Effector memory CD4-positive, alpha-beta T cell (primary cell): ENCODE data around the gene ADGRB3.

Experiments used
- DNase-seq, 3 donors: peaks; one replicate each; pipeline ENCODE4 v3.0.0-alpha.2; 2020
- H3K27ac ChIP-seq: 2 replicates; pipeline ENCODE4 v1.7.0; 2013; ENCODE audit warnings: mild to moderate bottlenecking, low read length, moderate library complexity; ENCODE audit not compliant: insufficient read depth, poor library complexity, severe bottlenecking
- H3K27me3 ChIP-seq: replicated peaks from 2 replicates; pipeline ENCODE4 v1.7.0; 2013; ENCODE audit warnings: mild to moderate bottlenecking, low read length; ENCODE audit not compliant: insufficient read depth, control insufficient read depth, poor library complexity, severe bottlenecking
- H3K36me3 ChIP-seq: 2 replicates; pipeline ENCODE4 v1.7.0; 2013; ENCODE audit warnings: mild to moderate bottlenecking, low read length, moderate library complexity; ENCODE audit not compliant: control insufficient read depth, insufficient read depth
- H3K4me1 ChIP-seq: 2 replicates; pipeline ENCODE4 v1.7.0; 2013; ENCODE audit warnings: low read length, mild to moderate bottlenecking; ENCODE audit not compliant: control insufficient read depth, insufficient read depth, poor library complexity, severe bottlenecking
- H3K4me3 ChIP-seq: 2 replicates; pipeline ENCODE4 v1.7.0; 2013; ENCODE audit warnings: low read length, low read depth, mild to moderate bottlenecking; ENCODE audit not compliant: insufficient read depth, poor library complexity, severe bottlenecking
- H3K9me3 ChIP-seq: 2 replicates; pipeline ENCODE4 v1.7.0; 2013; ENCODE audit warnings: mild to moderate bottlenecking, low read length, moderate library complexity; ENCODE audit not compliant: control insufficient read depth

Gene ADGRB3

DNA sequence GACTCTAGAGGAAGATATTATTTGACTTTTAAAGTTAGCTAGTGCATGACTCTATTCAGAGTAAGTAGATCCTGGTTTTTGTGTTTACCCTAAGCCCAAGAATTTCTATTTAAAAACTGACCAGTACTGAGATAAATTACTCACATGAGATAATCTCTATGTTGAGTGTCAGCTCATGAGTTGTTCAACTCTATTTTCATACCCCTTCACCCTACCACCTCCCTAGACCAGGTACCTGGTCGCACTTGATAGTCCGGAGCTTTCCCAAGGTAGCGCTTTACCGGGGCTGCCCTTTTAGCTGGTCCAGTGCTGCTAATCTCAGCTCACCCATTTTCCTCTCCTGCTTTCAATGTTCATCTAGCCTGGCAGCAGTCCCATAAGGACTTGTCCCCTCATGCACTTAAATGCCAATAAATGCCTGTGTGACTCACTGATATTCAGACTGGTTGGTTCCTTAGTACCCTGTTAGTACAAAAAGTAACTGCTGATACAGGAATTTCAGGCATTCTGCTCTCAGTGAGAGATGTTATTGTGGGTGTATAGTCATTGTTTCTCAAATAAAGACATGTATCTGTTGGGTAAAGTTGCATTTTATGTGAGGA is 503.9 kb downstream of the ADGRB3 start:
- DNase-seq = no peak

DNA sequence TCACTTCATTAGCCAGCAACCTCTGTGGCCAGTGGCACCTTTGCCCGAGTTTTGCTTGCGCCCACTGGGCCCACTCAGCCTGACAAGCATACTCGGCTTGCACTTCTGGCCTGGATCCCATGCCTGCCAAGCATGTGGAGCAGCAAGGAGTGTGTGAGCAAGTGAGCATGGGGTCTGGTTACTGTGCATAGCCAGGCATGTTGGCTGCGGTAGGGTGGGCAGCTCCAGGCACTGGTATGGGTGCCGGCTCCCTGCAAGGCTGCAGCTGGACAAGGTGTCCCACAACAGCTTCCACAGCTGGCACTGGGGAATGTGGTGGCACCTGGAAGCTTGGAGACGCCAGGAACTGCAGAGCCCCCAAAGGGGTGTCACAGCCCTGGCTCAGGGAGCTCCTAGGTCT is 510.0 kb downstream of the ADGRB3 start:
- no peaks in the 10 kb centered on the region for H3K36me3 ChIP-seq
- no peak overlapping the region for H3K27ac ChIP-seq
- H3K4me1 ChIP-seq = no peaks in the 10 kb centered on the region
- no peaks in the 10 kb centered on the region for H3K9me3 ChIP-seq
- no peak overlapping the region for H3K4me3 ChIP-seq
- DNase-seq = no peak
- H3K27me3 ChIP-seq = no peaks in the 10 kb centered on the region

More for the DNA sequence above, 503.9 kb downstream of the ADGRB3 start:
- no peaks in the 10 kb centered on the region for H3K36me3 ChIP-seq
- no peaks in the 10 kb centered on the region for H3K27me3 ChIP-seq
- H3K27ac ChIP-seq = no peak overlapping the region
- H3K4me1 ChIP-seq = no peaks in the 10 kb centered on the region
- no peaks in the 10 kb centered on the region for H3K9me3 ChIP-seq
- no peak overlapping the region for H3K4me3 ChIP-seq

DNA sequence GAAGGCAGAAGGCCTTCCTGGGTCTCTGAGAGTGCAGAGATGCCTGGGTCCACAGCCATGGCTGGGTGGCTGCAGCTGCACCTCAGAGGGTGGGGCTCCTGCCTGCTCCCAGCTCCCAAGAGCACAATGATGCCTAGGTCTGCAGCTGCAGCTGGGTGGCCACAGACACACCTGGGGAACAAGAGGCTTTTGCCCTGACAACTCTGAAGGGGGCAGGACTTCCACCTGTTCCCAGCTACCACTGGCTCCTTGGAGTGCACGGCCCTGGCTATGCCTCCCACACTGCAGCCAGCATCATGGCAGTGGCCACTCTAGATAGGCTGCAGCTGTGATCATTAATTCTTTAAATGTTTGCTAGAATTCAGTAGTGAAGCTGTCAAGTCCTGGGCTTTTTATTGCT is 511.3 kb downstream of the ADGRB3 start:
- no peaks in the 10 kb centered on the region for H3K9me3 ChIP-seq
- H3K27me3 ChIP-seq = no peaks in the 10 kb centered on the region
- H3K4me3 ChIP-seq = no peak overlapping the region
- no peak overlapping the region for H3K27ac ChIP-seq
- H3K4me1 ChIP-seq = no peaks in the 10 kb centered on the region
- no peak for DNase-seq
- no peaks in the 10 kb centered on the region for H3K36me3 ChIP-seq

DNA sequence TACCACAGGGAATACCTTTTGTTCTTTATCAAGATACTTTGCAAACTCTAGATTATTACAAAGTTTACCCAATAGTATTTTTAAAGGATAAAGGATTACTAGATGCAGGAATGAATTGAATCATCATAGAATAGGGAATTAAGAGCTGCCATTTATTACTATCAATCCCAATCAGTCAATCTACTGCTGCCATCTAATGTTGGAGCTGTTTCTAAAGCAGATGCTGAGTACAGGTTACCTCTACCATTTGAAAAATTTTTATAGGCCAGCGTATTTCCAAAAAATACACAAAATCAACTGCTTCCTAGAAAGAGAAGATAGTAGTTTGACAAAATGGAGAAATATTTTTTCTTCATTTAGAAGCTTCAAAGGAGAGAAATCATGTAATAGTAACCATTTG is 520.4 kb downstream of the ADGRB3 start:
- DNase-seq = no peak
- Histone ChIP-seq H3K4me1 (no peaks in the 10 kb centered on the region), H3K36me3 (no peaks in the 10 kb centered on the region), H3K4me3 (no peak overlapping the region), H3K9me3 (no peaks in the 10 kb centered on the region), H3K27ac (no peak overlapping the region), H3K27me3 (no peaks in the 10 kb centered on the region)

DNA sequence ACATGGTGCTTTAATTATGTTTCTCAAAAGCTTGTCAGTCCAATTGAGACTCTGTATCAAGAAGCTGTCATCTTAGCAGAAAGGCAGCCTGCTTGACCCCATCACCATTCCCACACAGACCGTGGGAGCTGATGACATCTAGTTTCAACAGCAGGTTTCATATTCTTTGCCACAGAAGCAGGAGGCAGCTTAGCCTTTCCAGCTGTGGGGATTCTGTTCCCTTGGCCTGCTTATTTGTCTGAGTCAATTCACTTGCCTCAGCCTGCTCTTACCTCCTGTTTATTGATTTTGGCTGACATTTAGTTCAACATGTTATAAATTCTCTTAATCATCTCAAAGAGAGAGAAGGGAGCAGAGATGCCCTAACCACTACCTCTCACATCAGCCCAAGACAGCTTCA is 527.7 kb downstream of the ADGRB3 start:
- DNase-seq = no peak
- Histone ChIP-seq H3K4me3 (no peak overlapping the region), H3K9me3 (no peaks in the 10 kb centered on the region), H3K36me3 (no peaks in the 10 kb centered on the region), H3K27me3 (no peaks in the 10 kb centered on the region), H3K27ac (no peak overlapping the region), H3K4me1 (no peaks in the 10 kb centered on the region)

DNA sequence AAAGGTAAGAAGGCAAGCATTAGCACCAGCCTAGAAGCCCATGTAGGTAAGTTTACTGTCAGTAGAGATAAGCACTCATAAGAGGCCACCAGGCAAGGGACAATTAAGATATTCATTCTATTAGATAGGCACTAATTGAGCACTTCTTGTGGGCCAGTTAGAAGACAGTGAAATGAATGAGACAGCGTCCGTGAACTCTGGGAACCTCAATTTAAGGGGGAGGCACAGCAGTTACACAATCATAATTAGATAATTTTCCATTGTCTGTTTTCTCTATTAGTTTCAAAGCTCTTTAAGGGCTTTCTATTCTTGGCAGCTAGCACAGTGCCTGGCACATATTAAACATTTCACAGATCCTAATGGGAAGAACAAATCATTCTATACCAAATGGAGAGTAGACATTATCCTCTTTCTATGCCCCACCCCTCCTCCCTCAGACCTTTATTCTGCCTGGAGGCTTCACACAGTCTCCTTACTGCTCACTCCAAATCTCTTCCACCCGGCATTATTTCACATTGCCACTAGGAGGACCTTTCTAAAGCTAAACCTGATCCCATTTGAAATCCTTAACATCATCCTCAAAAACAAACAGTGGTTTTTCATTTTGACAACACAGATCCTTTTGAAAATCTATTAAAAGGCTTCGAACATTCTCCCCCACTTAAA is 529.6 kb downstream of the ADGRB3 start:
- H3K9me3 ChIP-seq = no peaks in the 10 kb centered on the region
- no peak for DNase-seq
- H3K4me3 ChIP-seq = no peak overlapping the region
- H3K27me3 ChIP-seq = no peaks in the 10 kb centered on the region
- no peak overlapping the region for H3K27ac ChIP-seq
- H3K4me1 ChIP-seq = no peaks in the 10 kb centered on the region
- H3K36me3 ChIP-seq = no peaks in the 10 kb centered on the region

DNA sequence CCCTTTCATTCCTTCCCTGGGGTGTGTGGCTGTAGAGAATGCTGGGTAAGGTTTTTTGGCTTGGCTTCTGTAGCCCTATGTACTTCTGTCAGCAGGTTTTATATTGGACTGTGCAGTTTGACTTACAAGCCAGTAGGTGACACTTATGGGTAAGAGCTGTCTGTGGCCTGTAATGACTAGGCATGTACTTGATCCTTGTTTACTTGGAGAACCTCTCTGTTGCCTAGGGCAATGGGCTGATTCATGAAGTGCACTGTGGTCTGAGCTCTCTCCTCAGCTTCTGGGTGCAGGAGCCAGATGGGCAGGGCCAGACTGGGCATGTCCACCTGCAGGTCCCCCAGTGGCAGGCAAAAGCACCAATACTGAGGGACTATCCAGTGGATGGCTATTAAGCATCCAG is 544.6 kb downstream of the ADGRB3 start:
- Histone ChIP-seq H3K27me3 (no peaks in the 10 kb centered on the region), H3K4me3 (no peak overlapping the region), H3K27ac (no peak overlapping the region), H3K9me3 (no peaks in the 10 kb centered on the region), H3K4me1 (no peaks in the 10 kb centered on the region), H3K36me3 (no peaks in the 10 kb centered on the region)
- no peak for DNase-seq

DNA sequence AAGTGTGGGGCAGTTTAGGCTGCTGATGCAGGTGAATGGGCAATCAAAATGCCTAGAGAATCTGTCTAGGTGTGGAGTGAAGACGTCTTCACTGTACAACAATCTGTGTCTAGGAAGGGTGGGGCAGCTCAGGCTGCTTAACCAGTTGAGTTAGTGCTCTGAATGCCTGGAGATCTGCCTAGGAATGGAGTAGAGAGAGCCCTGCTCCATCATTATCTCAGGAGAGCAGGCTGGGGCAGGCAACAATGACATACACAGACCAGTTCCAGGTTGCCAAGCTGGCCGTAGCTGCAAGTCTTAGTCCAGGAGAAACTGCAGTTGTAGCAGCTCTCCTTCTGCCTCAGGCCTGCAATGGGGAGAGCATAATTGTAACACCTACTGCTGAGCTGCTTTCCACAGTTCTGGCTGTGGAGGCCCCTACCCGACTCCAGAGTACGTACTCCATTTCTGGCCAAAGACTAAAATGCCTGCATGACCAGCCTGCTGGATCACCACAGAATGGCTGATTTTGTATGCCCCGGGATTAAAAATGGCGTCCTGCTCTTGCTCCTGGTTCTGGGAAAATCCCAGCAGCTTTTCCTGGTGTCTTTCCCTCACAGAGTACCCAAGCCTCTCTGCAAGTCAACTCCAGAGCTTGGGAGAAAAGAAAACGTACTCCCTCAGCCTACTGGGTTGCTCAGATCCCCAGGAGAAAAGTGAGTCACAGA is 545.4 kb downstream of the ADGRB3 start:
- Histone ChIP-seq H3K36me3 (no peaks in the 10 kb centered on the region), H3K9me3 (no peaks in the 10 kb centered on the region), H3K4me1 (no peaks in the 10 kb centered on the region), H3K4me3 (no peak overlapping the region), H3K27ac (no peak overlapping the region), H3K27me3 (no peaks in the 10 kb centered on the region)
- no peak for DNase-seq

DNA sequence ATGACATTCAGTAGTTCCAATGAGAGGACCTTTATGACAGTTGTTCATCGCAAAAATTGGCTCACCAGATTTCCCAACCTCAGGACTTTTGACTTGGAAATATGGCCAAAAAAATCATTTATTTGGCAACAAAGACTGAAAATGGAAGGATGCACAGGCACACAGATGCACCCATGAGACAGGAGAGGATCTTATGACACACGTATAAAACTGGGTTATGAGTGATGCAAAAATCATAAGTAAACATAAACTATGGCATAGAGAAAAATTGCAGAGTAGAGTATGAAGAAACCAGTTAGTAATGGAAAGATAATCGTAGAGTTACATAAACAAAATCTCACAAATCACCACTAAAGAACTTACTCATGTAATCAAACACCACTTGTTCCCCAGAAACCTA is 546.9 kb downstream of the ADGRB3 start:
- no peak for DNase-seq
- Histone ChIP-seq H3K27ac (no peak overlapping the region), H3K4me1 (no peaks in the 10 kb centered on the region), H3K9me3 (no peaks in the 10 kb centered on the region), H3K27me3 (no peaks in the 10 kb centered on the region), H3K36me3 (no peaks in the 10 kb centered on the region), H3K4me3 (no peak overlapping the region)

DNA sequence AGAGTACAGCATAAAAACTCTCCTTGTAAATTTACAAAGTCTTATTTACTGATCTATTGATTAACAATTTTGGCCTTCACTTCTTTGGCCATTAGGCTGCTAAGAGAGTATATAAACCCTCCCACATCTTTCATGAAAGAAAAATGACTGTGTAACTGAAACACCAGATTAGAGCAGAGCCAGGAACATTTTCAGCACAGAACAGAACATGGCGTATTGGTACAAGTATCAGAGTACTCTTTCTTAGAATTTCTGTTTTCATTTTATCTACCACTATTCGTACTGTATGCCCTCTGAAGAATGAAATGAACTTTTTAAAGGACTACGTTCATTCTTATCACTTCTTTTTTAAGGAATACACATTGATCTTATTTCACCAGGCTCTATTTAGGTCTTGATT is 550.2 kb downstream of the ADGRB3 start:
- no peak for DNase-seq
- Histone ChIP-seq H3K36me3 (no peaks in the 10 kb centered on the region), H3K27ac (no peak overlapping the region), H3K4me3 (no peak overlapping the region), H3K4me1 (no peaks in the 10 kb centered on the region), H3K9me3 (no peaks in the 10 kb centered on the region), H3K27me3 (no peaks in the 10 kb centered on the region)
